Activated CD4-positive, alpha-beta T cell treated with anti-CD3 and anti-CD28 coated beads for 24 hours (primary cell): ENCODE measurements around the gene PAM.
"Not testable (repeated sequence)": the region's sequence is repeated elsewhere in the genome, so short reads cannot be mapped to it uniquely, and the experiment has no call there.

Experiments
- DNase-seq, 2 donors: peaks; one replicate each; pipeline ENCODE4 v3.0.0-alpha.2; 2020; ENCODE audit warnings: low read depth in 2 of 2

The PAM gene

GRCh38 chr5:102902135-102902448 is 147.0 kb downstream of the PAM start:
- no peak for DNase-seq

GRCh38 chr5:102902647-102903046 is 147.5 kb downstream of the PAM start:
- no peak for DNase-seq

DNA sequence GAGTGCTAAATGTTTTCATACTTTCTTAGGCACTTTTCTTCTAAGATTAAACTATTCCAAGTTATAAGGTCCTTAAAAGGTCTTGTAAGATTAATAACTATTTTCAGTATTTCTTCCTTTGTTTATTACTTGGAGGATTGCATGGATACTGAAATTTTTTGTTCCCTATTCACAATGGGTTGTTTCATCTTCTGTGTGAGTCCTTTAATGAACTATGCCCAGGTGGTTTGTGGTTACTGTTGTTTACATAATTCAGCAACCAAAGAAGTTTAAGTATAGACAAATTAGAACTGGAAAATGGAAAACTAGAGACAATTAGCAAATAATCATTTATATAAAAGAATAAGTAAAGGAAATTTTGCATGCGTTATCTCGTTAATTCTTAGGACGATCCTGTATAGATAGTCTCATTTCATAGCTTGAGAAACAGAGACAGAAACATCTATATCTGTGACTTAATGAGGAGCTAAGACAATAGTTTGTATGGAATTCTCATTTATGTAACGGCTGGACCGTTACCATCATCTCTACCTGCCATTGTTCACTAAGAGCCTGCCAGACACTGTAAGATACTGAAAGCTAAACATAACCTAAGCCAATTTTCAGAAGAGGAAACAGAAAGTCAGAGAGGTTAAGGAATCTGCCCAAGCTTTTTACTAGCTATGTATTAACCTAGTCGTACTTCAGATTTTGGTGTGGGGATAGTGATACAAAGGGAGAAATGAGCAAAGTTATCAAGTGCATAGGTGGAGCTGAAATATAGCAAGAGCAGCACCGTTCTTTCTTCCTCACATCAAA is 148.2 kb downstream of the PAM start:
- DNase-seq: no peak

- no peak for DNase-seq
Observed at GRCh38 chr5:102905056-102905455, 150.0 kb downstream of the PAM start.

DNA sequence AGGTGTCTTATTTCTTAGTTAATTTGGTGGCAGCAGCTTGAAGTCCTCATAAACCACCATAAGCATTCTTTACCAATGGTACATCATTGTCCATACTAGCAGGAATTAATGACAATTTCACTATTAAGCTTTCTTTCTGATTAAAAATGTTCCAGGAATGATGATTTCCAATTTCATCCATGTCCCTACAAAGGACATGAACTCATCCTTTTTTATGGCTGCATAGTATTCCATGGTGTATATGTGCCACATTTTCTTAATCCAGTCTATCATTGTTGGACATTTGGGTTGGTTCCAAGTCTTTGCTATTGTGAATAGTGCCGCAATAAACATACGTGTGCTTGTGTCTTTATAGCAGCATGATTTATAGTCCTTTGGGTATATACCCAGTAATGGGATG is 152.0 kb downstream of the PAM start:
- DNase-seq: not testable (repeated sequence)

DNA sequence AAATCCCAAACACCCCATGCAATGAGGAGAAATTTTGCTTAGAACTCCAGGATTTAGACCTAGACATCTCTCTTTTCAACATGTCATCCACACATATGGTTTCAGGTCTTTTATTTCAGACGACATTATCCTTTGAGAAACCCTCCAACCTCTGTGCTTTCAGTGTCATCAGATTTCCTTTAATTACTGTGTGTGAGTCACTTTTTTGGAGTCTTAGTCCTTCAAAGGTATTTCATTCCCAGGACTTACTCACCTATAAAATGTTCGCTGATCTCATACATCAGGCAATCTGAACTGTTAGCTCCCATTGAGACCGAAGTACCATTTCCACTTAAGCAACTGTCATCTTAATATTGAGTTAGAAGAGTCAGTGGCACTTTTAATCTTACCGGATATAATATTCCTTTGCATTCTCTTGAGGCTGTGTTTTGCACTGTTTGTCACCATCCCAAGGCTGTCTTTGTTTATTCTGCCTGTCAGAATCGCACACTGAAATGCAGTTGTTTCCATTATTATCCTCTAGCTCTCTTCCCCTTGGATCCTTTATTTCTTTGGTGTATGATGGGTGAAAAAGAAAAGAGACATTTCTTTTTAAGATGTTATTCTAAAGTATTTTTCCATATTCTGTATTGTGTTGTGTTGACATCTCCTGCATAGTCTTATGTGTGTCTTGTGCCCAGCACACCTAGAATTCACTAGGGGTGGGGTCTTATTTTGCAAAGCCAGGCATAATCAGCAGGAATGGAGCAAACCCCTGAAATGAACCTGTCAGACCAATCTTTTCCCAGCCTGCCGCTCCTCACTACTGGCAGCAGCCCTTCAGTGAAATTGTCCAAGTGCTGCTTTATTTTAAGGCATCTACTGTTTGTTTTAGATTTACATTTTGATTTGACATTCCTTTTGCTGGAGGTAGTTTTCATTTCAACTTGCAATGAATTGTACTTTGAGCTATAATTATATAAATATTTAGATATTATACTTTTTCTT is 155.4 kb downstream of the PAM start:
- DNase-seq: no peak

- no peak for DNase-seq
Observed at GRCh38 chr5:102911973-102912372, 156.9 kb downstream of the PAM start.

- no peak for DNase-seq
Observed at GRCh38 chr5:102916109-102916508, 161.0 kb downstream of the PAM start.

GRCh38 chr5:102918986-102919610 is 164.0 kb downstream of the PAM start:
- DNase-seq: no peak

- no peak for DNase-seq
Observed at GRCh38 chr5:102920762-102921161, 165.7 kb downstream of the PAM start.

- no peak for DNase-seq
Observed at GRCh38 chr5:102921341-102922044, 166.4 kb downstream of the PAM start.

- no peak for DNase-seq
Observed at GRCh38 chr5:102922111-102922720, 167.1 kb downstream of the PAM start.

DNA sequence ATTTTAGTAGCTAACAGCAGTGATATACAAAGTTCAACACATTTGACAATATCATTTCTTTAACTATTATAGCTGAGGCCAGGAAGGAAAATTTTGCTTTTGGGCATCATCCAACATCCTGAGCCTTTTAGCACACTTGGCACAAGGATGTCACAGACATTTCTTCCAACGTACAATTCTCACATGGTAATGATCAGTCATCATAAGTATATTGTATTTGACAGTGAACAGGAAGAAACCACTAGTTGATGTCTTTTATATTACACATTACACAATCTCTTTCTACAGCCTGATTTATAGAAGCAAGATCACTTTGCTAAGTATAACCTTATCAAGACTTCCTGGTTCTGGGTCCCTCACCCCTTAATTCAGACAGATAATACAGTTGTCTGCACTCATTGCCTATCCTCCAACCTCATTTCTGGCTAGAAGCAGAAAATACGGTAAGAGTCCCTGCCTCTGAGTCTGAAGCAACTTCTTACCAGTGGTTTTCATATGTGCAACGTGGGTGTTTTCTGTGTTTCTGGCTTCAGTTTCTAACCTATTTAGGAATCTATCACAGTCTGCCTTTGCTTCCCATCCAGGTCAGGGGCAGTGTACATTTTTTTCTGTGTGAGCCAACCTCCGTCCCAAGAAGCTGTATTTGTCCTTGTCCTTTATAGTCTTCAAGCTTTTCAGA is 167.8 kb downstream of the PAM start:
- DNase-seq: no peak

DNA sequence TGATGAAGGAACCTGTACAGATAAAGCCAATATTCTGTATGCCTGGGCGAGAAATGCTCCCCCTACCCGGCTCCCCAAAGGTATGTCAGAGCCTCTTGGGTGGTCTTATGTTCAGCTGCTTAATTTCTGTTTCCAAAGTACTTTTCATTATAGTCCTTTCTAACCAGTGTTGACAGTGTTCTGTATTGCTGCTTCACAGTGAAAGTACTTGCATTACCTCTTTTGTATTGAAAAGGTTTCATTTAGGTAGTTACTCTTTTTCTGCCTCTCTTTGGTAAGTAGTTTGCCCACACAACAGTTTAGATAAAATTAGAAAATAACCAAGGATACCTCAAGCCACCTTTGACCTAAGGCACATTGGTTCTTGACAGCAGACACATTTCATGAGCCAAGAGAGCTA is 169.9 kb downstream of the PAM start:
- DNase-seq: no peak

DNA sequence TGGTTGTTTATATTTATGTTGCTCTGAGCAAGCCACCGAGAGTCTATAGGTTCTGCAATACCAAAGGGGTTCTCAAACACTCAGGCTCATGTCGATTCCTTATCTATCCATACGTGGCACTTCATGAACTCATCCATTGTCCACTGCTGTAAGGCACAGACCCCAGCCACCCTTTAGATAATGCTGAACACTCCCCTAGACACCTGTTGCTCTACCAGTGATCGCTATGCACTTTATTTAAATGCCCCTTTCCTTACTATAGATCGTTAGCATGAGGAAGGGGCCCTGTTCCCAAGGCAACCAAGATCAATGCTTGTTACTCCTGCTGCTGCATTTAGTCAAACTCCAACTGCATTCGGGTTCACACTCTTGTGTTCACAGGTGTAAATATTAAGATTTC is 171.9 kb downstream of the PAM start:
- no peak for DNase-seq

GRCh38 chr5:102930244-102930643 is 175.1 kb downstream of the PAM start:
- no peak for DNase-seq

DNA sequence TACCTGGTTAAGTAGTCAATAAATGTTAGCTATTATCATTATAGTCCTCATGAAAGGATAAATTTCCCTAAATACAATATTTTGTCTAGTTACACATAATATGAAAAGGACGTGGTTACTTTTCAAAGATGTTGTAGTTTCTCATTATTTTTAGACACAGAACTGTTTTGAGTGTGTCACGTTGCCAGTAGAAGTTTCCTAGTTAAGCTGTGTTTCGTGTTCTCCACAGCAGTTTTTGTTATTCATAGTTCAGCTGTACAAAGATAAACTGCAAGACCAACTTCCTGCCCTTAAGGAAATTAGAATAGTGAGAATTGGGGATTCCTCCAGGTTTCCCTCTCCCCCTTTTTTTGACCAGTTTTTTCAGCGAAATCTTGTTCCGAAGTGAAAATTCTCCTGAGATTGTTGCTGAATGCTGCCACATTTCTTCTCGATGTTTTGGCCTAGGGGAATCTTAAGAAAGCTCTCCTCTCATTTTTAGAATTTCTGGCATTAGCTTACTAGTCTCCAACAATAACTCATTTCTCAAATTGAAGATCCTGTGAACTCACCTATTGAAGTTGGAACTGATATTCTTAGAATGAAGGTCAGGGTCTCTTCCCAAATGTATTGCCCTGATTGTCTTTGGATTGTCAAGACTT is 176.1 kb downstream of the PAM start:
- DNase-seq: no peak

GRCh38 chr5:102932781-102933180 is 177.7 kb downstream of the PAM start:
- DNase-seq: no peak

DNA sequence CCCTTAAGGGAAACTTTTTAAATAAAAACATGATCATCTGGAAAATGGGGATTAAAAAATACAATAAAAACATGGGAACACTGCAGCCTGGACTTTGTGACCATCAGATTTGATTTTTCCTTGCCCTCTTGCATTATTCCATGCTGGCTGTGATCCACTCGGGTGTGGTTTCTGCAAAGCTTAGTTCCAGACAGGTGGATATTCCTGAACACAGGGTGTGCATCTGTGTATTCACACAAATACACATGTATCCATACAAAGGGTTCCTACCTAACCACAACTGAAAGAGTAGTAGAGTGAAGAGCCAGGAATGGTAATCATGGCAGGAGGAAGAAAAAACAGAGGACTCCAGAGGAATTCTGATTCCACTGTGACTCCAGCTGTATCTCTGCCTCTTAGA is 178.2 kb downstream of the PAM start:
- DNase-seq: no peak

- DNase-seq: no peak
Observed at GRCh38 chr5:102933721-102934459, 178.8 kb downstream of the PAM start.
